Adrenal gland (tissue), 5 donors: ENCODE measurements around the gene BMP2K.

Experiments used
- POLR2A ChIP-seq, 2 donors: fragments of 450-650 bp; IDR thresholded peaks; one replicate each; pipeline ENCODE4 v1.6.1; 2017; ENCODE audit warnings: antibody characterized with exemption in 2 of 2, mild to moderate bottlenecking in 2 of 2, moderate library complexity in 1 of 2
- TF ChIP-seq, protein P1 (sequence below), 6 experiments: fragments of 450-650 bp in 4 of 6; fragments of 200-600 bp in 2 of 6; sonication (generic) in 1 of 6; IDR thresholded peaks; 1 replicate in 5 of 6; 2 replicates in 1 of 6; pipeline versions ENCODE4 v1.5.1 to v1.8.0; 2016 to 2021; ENCODE audit warnings: antibody characterized with exemption in 6 of 6, mild to moderate bottlenecking in 2 of 6, moderate library complexity in 1 of 6
- donor health status: DM: no; HTN: no; CAD: no.

GRCh38 chr4:78778530-78778929, 2.4 kb downstream of the BMP2K start:
- TF ChIP-seq, protein P1, sequence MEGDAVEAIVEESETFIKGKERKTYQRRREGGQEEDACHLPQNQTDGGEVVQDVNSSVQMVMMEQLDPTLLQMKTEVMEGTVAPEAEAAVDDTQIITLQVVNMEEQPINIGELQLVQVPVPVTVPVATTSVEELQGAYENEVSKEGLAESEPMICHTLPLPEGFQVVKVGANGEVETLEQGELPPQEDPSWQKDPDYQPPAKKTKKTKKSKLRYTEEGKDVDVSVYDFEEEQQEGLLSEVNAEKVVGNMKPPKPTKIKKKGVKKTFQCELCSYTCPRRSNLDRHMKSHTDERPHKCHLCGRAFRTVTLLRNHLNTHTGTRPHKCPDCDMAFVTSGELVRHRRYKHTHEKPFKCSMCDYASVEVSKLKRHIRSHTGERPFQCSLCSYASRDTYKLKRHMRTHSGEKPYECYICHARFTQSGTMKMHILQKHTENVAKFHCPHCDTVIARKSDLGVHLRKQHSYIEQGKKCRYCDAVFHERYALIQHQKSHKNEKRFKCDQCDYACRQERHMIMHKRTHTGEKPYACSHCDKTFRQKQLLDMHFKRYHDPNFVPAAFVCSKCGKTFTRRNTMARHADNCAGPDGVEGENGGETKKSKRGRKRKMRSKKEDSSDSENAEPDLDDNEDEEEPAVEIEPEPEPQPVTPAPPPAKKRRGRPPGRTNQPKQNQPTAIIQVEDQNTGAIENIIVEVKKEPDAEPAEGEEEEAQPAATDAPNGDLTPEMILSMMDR (IDR thresholded peaks at IDR 0.05): no peak
- no peak for TF ChIP-seq POLR2A (IDR thresholded peaks at IDR 0.05)
